AG04449 (cell line): ENCODE results near the gene THSD8.

Experiments
- CTCF ChIA-PET: fragments of 350-600 bp; formaldehyde crosslinking; extraction: SDS; loops from one replicate; lab custom pipeline; 2021; ENCODE audit warnings: antibody characterized with exemption; lab: Yijun Ruan, JAX
- POLR2A ChIA-PET: fragments of 400-600, 350-600 bp; formaldehyde crosslinking; extraction: SDS; loops from one replicate; lab custom pipeline; 2020; ENCODE audit warnings: antibody characterized with exemption, inconsistent platforms; lab: Yijun Ruan, JAX
- DNase-seq: peaks from one replicate; pipeline ENCODE4 v3.0.0-alpha.2; 2010; ENCODE audit warnings: low read depth, low spot score
- H3K4me3 ChIP-seq: 2 replicates; pipeline ENCODE4 v1.5.1; 2011; ENCODE audit warnings: low read depth, mild to moderate bottlenecking, control low read depth, low read length
- TF ChIP-seq, protein P1 (sequence below): IDR thresholded peaks from one replicate; pipeline ENCODE4 v1.5.1; 2011; ENCODE audit warnings: mild to moderate bottlenecking, moderate library complexity, low read length, control low read depth, inconsistent platforms; ENCODE audit not compliant: insufficient read depth; ENCODE audit errors: missing control alignments

The THSD8 gene

DNA sequence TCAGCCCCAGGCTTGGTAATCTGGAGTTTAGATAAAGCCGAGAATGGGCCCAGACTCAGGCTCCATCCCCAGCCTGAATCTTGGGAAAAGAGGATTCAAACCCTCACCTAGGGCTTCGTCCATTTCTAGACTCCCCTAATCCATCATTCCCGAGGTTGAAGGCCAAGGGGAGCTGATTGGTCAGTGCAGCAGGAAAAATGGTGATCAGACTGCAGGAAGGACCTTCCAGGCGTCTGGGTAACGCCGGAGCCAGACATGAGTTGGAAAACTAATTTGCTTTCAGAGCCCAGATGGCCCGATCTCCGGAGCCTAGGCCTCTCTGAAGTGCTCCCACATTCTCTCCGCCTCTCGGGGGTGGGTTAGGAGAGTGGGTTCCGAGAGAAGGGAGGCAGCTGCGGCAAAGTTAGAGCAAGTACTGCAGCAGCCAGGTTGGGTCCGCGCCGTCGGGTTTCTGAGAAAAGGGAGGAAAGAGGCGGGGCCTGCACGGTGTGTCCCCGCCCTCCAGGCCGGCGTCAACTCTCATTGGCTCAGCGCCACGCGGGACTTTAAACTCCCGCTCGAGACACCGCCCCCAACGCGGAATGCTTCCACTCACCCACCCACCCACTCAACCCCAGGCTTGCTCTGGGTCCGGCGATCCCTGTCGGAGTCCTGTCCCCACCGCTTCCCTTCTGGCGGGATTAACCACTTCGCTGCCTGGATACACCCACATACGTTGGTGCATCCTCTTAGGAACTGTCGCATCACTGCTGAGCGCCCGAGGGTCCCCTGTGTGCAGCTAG is 33.3 kb downstream of the THSD8 start:
- H3K4me3 ChIP-seq: no peak overlapping the region
- POLR2A ChIA-PET: no interaction called here
- CTCF ChIA-PET: interaction anchor here (0.8 to 1.5 kb wide), 5 partner anchors 9 to 159 kb away, joined by 4 to 6 read pairs (median 4); no protein-coding TSS in a partner anchor
- DNase-seq: no peak
- TF ChIP-seq, protein P1, sequence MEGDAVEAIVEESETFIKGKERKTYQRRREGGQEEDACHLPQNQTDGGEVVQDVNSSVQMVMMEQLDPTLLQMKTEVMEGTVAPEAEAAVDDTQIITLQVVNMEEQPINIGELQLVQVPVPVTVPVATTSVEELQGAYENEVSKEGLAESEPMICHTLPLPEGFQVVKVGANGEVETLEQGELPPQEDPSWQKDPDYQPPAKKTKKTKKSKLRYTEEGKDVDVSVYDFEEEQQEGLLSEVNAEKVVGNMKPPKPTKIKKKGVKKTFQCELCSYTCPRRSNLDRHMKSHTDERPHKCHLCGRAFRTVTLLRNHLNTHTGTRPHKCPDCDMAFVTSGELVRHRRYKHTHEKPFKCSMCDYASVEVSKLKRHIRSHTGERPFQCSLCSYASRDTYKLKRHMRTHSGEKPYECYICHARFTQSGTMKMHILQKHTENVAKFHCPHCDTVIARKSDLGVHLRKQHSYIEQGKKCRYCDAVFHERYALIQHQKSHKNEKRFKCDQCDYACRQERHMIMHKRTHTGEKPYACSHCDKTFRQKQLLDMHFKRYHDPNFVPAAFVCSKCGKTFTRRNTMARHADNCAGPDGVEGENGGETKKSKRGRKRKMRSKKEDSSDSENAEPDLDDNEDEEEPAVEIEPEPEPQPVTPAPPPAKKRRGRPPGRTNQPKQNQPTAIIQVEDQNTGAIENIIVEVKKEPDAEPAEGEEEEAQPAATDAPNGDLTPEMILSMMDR: no peak

DNA sequence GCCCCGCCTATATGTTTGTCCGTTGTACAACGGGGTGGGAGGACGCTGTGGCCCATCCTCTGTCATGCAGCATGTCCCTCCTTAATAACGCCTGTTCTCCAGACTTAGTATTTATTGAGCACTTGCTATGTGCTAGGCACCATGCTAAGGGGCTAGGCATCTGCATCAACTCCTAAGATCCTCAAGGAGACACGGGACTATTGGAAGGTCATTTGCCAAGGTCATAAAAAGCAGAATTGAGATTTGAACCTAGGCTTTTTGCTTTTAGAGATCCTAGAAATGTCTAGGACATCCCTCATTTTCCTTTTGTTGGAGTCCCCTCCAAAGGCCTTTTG is 34.6 kb downstream of the THSD8 start:
- TF ChIP-seq, protein P1: no peak
- no peak overlapping the region for H3K4me3 ChIP-seq
- DNase-seq: no peak
- ChIA-PET POLR2A (no interaction called here), CTCF (interaction anchor here (0.8 to 1.8 kb wide), 7 partner anchors 11 to 79 kb away, joined by 3 to 8 read pairs (median 4); no protein-coding TSS in a partner anchor)

DNA sequence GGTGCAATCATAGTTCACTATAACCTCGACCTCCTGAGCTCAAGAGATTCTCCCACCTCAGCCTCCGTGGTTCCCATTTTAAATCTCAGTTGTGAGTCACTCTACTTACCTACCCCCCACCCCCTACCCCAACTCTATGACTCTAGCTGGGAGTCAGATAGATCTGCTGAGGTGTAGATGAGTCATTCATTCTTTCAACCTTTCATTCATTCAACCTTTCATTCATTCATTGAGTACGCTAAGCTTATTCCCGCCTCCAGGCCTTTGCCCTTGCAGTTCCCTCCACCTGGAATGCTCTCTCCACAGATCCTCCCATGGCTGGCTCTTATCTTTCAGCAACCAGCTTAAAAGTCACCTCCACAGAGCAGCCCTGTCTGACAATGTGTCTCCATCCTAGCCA is 35.4 kb downstream of the THSD8 start:
- TF ChIP-seq, protein P1: no peak
- POLR2A ChIA-PET: interaction anchor here (0.6 kb wide), 2 partner anchors 68 to 282 kb away, joined by 3 read pairs; no protein-coding TSS in a partner anchor

DNA sequence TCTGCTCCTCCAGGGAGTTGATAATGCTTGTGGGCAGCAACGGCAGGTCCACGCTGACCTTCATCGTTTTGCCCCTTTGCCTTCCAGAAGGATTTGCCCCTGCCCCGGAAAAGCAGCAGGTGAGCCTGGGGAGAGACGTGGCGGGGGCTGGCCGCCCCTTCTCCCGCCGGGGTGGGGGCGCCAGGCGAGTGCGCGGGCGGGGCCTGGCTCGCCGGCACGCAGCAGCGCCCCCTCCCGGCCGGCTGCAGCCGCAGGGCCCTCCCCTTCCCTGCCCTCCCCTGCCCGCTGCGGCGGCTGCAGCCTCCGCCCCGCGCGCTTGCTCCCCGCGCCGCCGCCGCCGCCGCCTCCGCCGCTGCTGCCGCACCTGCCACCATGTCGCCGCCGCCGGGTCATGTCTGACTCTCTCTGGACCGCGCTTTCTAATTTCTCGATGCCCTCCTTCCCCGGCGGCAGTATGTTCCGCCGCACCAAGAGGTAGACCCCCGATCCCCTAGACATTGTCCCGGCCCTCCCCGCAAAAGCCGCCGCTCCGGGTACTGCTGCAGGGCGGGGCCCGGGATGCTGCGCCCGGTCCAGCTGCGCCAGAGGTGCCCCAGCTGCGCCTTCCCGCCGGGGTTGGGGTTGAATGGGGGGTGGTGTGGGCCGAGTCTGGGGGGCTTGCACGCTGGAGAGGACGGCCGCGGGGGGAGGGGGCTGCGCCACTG is 36.5 kb downstream of the THSD8 start, which contains the start of gene MAST1:
Gene MAST1, plus strand, starts transcription at position 334 of the 704 bp plus-strand sequence. Its CDS starts 58 bp downstream, at position 392.
- ChIA-PET CTCF (interaction anchor here (1.8 kb wide), 1 partner anchor 72 kb away, joined by 7 read pairs; no protein-coding TSS in a partner anchor), POLR2A (no interaction called here)
- TF ChIP-seq, protein P1: peak; percentile 38
- DNase-seq: no peak
- no peak within 1 kb of the TSS for H3K4me3 ChIP-seq

More for the DNA sequence above, 35.4 kb downstream of the THSD8 start:
- CTCF ChIA-PET: interaction anchor here (0.8 to 1.8 kb wide), 9 partner anchors 12 to 79 kb away, joined by 3 to 8 read pairs (median 4); no protein-coding TSS in a partner anchor
- DNase-seq: no peak
- H3K4me3 ChIP-seq: no peak overlapping the region

DNA sequence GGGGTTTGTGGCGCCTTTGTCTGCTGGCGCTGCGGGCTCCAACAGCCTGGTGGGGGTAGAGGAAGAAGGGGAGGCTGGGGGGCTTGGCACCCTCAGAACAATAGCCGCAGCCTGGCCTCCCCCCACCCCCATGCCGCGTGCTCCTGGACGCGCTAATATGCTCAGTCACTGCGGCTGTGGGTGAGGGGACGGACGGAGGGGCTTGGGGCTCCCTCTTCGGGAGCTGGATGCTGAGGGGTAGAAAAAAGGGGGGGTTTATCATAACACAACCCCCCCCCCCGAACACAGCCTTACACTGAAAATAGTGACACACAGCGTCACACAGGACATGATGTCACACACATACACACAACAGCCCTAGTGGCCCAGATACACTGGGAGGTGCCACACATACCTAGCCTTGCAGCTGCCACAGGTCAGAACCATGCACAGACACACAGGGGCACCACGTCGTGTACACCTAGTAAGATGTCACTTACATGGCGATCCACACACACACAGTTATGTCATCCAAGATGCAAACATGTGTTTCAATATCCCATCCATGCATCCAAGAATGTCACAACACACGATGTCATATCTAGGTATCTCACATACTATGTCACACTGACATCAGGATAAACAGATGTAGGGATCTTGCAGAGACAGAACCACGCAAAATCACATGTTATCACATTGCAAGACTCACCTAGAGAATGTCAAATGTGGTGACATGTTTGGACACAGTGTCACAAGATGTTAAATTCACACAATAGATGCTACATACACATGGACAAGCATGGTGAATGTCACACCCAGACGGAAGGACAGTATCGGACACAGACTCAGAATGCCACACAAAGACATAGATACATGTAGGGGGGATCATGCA is 37.3 kb downstream of the THSD8 start:
- POLR2A ChIA-PET: no interaction called here
- CTCF ChIA-PET: no interaction called here

More for the DNA sequence above, 37.3 kb downstream of the THSD8 start:
- no peak overlapping the region for H3K4me3 ChIP-seq
- DNase-seq: no peak
- TF ChIP-seq, protein P1: no peak
